ENCODE results near the gene USH1C.

Gene USH1C

DNA sequence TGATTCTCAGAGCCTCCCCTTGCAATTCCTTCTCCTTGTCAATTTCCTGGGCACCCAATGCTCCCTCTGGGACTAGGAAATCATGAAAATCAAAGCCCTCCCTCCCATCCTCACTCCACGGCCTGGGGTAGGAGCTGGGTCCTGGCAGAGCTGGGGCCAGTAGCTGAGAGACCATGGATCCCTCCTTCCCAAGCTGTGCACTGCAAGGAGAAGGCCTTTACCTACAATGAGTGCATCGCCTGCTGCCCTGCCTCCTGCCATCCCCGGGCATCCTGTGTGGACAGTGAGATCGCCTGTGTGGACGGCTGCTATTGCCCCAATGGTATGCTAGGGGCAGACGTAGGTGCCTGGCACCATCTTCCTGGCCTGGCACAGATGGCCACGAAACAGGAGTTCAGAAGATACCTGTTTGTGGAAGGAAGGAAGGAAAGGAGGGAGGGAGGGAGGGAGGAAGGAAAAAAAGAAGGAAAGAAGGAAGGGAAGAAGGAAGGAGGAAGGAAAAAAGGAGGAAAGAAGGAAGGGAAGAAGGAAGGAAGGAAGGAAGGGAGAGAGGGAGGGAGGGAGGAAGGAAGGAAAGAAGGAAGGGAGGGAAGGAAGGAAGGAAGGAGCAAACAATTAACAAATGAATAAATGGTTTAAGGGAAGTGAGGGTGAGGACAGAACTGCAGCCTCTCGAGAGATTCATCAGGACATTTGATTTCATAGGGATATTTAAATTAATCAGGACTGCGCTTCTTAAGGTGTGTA, 15.3 kb upstream of the USH1C start:
- peak overlapping the region; percentile 51 for H3K9ac ChIP-seq (ENCODE audit: low read depth, low read length, poor library complexity)
- H4K91ac ChIP-seq (ENCODE audit: low read depth, low read length, poor library complexity): no peak overlapping the region
- WGBS, 2 donors (ENCODE audit: extremely low coverage in 2 of 2, insufficient read length in 2 of 2, insufficient replicate concordance in 1 of 2): no CpG with 5 or more reads among the region's 9 CpGs
- H2BK12ac ChIP-seq (ENCODE audit: low read length): no peak overlapping the region
- peak overlapping the region; percentile 90 for H3K14ac ChIP-seq (ENCODE audit: low read length)
- no peak overlapping the region for H2BK120ac ChIP-seq (ENCODE audit: low read depth, low read length)
- H3K27ac ChIP-seq (replicated peaks; ENCODE audit: low read length): no peak overlapping the region
- no peaks in the 10 kb centered on the region for H3K4me1 ChIP-seq (ENCODE audit: control insufficient read depth in 2 of 2, insufficient read depth in 1 of 2, low read depth in 1 of 2, low read length in 2 of 2)
- no peaks in the 10 kb centered on the region for H3K79me1 ChIP-seq (ENCODE audit: low read depth, low read length)
- no peak overlapping the region for H3K4ac ChIP-seq (ENCODE audit: low read length)
- H3K4me2 ChIP-seq (ENCODE audit: insufficient read depth, low read length, poor library complexity, severe bottlenecking): no peak overlapping the region
- H2AFZ ChIP-seq (ENCODE audit: low read length): no peak overlapping the region
- no peak for DNase-seq (ENCODE audit: low spot score)
- no peak overlapping the region for H2BK5ac ChIP-seq (ENCODE audit: low read length)
- peak overlapping the region; percentile 82 for H3K23ac ChIP-seq (ENCODE audit: low read depth, low read length, poor library complexity)
- no peak overlapping the region for H2BK15ac ChIP-seq (ENCODE audit: low read length)
- H2AK5ac ChIP-seq (ENCODE audit: low read depth, low read length): no peak overlapping the region
- peaks cover 0 to 6% (median 0%) of the 10 kb centered on the region in 3 experiments for H3K27me3 ChIP-seq (ENCODE audit: control insufficient read depth in 3 of 3, insufficient read depth in 3 of 3, low read depth in 1 of 3, low read length in 3 of 3)
- no peak overlapping the region for H4K8ac ChIP-seq (ENCODE audit: low read depth, low read length)
- no peaks in the 10 kb centered on the region for H3K36me3 ChIP-seq (replicated peaks in 1 of 2; ENCODE audit: control insufficient read depth in 2 of 2, insufficient read depth in 2 of 2, low read length in 2 of 2)
- H3K4me3 ChIP-seq (ENCODE audit: low read length in 2 of 2): no peak overlapping the region
- no peaks in the 10 kb centered on the region for H3K9me3 ChIP-seq (replicated peaks in 1 of 2; ENCODE audit: control insufficient read depth in 2 of 2, insufficient read depth in 1 of 2, low read depth in 1 of 2, low read length in 2 of 2)
- H3K18ac ChIP-seq (ENCODE audit: low read length): peak overlapping the region; percentile 70

DNA sequence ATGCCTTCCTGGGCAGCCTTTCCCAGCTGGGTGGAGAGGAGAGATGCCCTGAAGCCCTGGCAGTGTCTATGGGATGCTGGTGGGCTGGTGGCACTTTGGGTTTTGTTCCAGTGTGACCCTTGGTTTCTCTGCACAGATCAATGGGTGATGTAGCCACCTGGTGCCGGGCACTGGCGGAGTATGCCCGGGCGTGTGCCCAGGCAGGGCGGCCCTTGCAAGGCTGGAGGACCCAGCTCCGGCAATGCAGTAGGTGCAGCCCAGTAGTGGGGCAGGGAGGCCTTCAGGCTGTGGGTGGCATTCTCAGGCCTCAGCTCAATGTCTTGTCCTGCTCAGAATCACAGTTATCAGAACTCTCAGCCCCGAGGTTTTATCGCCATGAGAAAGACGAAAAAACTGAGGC, 14.7 kb upstream of the USH1C start:
- WGBS, 2 donors (ENCODE audit: extremely low coverage in 2 of 2, insufficient read length in 2 of 2, insufficient replicate concordance in 1 of 2): no CpG with 5 or more reads among the region's 9 CpGs
- H3K79me1 ChIP-seq (ENCODE audit: low read depth, low read length): no peaks in the 10 kb centered on the region
- H3K4me1 ChIP-seq (ENCODE audit: control insufficient read depth in 2 of 2, insufficient read depth in 1 of 2, low read depth in 1 of 2, low read length in 2 of 2): no peaks in the 10 kb centered on the region

DNA sequence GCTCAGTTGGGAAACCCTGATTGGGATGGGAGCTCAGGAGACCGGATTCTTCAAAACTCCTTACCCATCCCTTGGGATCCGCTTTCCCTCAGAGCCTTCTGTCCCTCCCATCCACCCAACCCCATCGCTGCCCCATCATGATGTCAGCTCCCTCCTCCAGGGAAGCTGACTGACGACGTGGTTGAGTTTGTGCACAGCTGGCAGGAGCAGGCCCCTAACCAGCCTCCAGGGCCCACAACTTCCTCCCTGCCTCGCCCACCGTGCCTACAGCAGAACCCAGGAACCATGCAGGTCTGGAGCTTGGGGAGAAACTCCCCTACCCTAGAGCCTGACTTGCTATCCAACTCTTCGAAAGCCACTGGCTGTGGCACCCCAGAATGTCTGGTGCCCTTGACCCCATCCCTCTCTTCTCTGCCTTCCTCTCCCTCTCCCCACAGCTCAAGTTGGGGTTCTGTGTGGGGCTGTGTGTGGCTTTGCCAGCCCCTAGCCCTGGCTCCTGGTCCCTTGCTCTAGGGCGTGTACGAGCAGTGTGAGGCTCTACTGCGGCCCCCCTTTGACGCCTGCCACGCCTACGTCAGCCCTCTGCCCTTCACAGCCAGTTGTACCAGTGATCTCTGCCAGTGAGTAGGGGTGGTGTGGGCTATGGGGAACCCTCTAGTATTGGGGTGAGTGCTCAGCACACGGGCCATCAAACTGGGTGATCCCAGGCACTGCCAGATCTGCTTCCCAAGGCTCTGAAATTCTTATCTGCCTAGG, 14.0 kb upstream of the USH1C start:
- H3K27ac ChIP-seq (replicated peaks; ENCODE audit: low read length): no peak overlapping the region
- peak overlapping the region; percentile 2 for H2BK15ac ChIP-seq (ENCODE audit: low read length)
- H4K91ac ChIP-seq (ENCODE audit: low read depth, low read length, poor library complexity): no peak overlapping the region
- H3K27me3 ChIP-seq (ENCODE audit: control insufficient read depth in 3 of 3, insufficient read depth in 3 of 3, low read depth in 1 of 3, low read length in 3 of 3): peaks cover 0 to 6% (median 0%) of the 10 kb centered on the region in 3 experiments
- H3K4me2 ChIP-seq (ENCODE audit: insufficient read depth, low read length, poor library complexity, severe bottlenecking): no peak overlapping the region
- H2AFZ ChIP-seq (ENCODE audit: low read length): no peak overlapping the region
- H3K4me3 ChIP-seq (ENCODE audit: low read length in 2 of 2): no peak overlapping the region
- H3K4ac ChIP-seq (ENCODE audit: low read length): no peak overlapping the region
- H2BK120ac ChIP-seq (ENCODE audit: low read depth, low read length): peak overlapping the region; percentile 30
- no peak overlapping the region for H2BK5ac ChIP-seq (ENCODE audit: low read length)
- no peaks in the 10 kb centered on the region for H3K9me3 ChIP-seq (replicated peaks in 1 of 2; ENCODE audit: control insufficient read depth in 2 of 2, insufficient read depth in 1 of 2, low read depth in 1 of 2, low read length in 2 of 2)
- H4K8ac ChIP-seq (ENCODE audit: low read depth, low read length): no peak overlapping the region
- H3K79me1 ChIP-seq (ENCODE audit: low read depth, low read length): no peaks in the 10 kb centered on the region
- H3K4me1 ChIP-seq (ENCODE audit: control insufficient read depth in 2 of 2, insufficient read depth in 1 of 2, low read depth in 1 of 2, low read length in 2 of 2): no peaks in the 10 kb centered on the region
- peak overlapping the region; percentile 15 for H2AK5ac ChIP-seq (ENCODE audit: low read depth, low read length)
- no peak overlapping the region for H2BK12ac ChIP-seq (ENCODE audit: low read length)
- H3K18ac ChIP-seq (ENCODE audit: low read length): peak overlapping the region; percentile 46
- WGBS, 2 donors (ENCODE audit: extremely low coverage in 2 of 2, insufficient read length in 2 of 2, insufficient replicate concordance in 1 of 2): no CpG with 5 or more reads among the region's 15 CpGs
- DNase-seq (ENCODE audit: low spot score): no peak
- peak overlapping the region; percentile 67 for H3K14ac ChIP-seq (ENCODE audit: low read length)
- no peaks in the 10 kb centered on the region for H3K36me3 ChIP-seq (replicated peaks in 1 of 2; ENCODE audit: control insufficient read depth in 2 of 2, insufficient read depth in 2 of 2, low read length in 2 of 2)
- no peak overlapping the region for H3K9ac ChIP-seq (ENCODE audit: low read depth, low read length, poor library complexity)
- H3K23ac ChIP-seq (ENCODE audit: low read depth, low read length, poor library complexity): peak overlapping the region; percentile 52

More for the DNA sequence above, 14.7 kb upstream of the USH1C start:
- Histone ChIP-seq H2BK120ac (ENCODE audit: low read depth, low read length) (no peak overlapping the region), H3K27me3 (ENCODE audit: control insufficient read depth in 3 of 3, insufficient read depth in 3 of 3, low read depth in 1 of 3, low read length in 3 of 3) (peaks cover 0 to 6% (median 0%) of the 10 kb centered on the region in 3 experiments), H2AK5ac (ENCODE audit: low read depth, low read length) (peak overlapping the region; percentile 14), H4K91ac (ENCODE audit: low read depth, low read length, poor library complexity) (no peak overlapping the region), H2BK5ac (ENCODE audit: low read length) (no peak overlapping the region), H3K23ac (ENCODE audit: low read depth, low read length, poor library complexity) (no peak overlapping the region), H3K36me3 (replicated peaks in 1 of 2; ENCODE audit: control insufficient read depth in 2 of 2, insufficient read depth in 2 of 2, low read length in 2 of 2) (no peaks in the 10 kb centered on the region), H3K18ac (ENCODE audit: low read length) (peak overlapping the region; percentile 63), H2BK15ac (ENCODE audit: low read length) (no peak overlapping the region), H4K8ac (ENCODE audit: low read depth, low read length) (no peak overlapping the region), H3K27ac (replicated peaks; ENCODE audit: low read length) (no peak overlapping the region), H3K9ac (ENCODE audit: low read depth, low read length, poor library complexity) (no peak overlapping the region), H3K14ac (ENCODE audit: low read length) (no peak overlapping the region), H3K4me3 (ENCODE audit: low read length in 2 of 2) (no peak overlapping the region), H3K4me2 (ENCODE audit: insufficient read depth, low read length, poor library complexity, severe bottlenecking) (no peak overlapping the region), H3K4ac (ENCODE audit: low read length) (no peak overlapping the region), H2AFZ (ENCODE audit: low read length) (no peak overlapping the region), H3K9me3 (replicated peaks in 1 of 2; ENCODE audit: control insufficient read depth in 2 of 2, insufficient read depth in 1 of 2, low read depth in 1 of 2, low read length in 2 of 2) (no peaks in the 10 kb centered on the region), H2BK12ac (ENCODE audit: low read length) (no peak overlapping the region)
- DNase-seq (ENCODE audit: low spot score): no peak

DNA sequence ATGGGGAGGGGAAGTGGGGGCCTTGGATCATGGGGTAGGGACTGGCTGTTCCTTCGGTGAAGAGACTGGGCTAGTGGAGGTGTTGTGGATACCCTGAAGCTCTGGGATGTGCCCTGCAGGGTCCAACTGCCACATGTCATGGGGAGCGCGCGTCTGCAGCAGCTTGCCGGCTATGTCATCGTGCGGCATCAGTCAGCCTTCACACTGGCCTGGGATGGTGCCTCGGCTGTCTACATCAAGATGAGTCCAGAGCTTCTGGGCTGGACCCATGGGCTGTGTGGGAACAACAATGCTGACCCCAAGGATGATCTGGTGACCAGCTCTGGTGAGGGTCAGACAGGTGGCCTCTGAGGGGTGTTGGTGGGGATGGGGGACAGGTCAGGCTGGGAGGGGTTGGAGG, 12.8 kb upstream of the USH1C start:
- Histone ChIP-seq H3K4ac (ENCODE audit: low read length) (no peak overlapping the region), H2BK15ac (ENCODE audit: low read length) (no peak overlapping the region), H4K91ac (ENCODE audit: low read depth, low read length, poor library complexity) (no peak overlapping the region), H3K27me3 (ENCODE audit: control insufficient read depth in 3 of 3, insufficient read depth in 3 of 3, low read depth in 1 of 3, low read length in 3 of 3) (peaks cover 0 to 9% (median 0%) of the 10 kb centered on the region in 3 experiments), H3K79me1 (ENCODE audit: low read depth, low read length) (no peaks in the 10 kb centered on the region), H3K36me3 (replicated peaks in 1 of 2; ENCODE audit: control insufficient read depth in 2 of 2, insufficient read depth in 2 of 2, low read length in 2 of 2) (no peaks in the 10 kb centered on the region), H3K9ac (ENCODE audit: low read depth, low read length, poor library complexity) (no peak overlapping the region), H3K4me1 (ENCODE audit: control insufficient read depth in 2 of 2, insufficient read depth in 1 of 2, low read depth in 1 of 2, low read length in 2 of 2) (peaks cover 0 to under 1% of the 10 kb centered on the region in 2 donors), H3K18ac (ENCODE audit: low read length) (no peak overlapping the region), H3K9me3 (replicated peaks in 1 of 2; ENCODE audit: control insufficient read depth in 2 of 2, insufficient read depth in 1 of 2, low read depth in 1 of 2, low read length in 2 of 2) (no peaks in the 10 kb centered on the region), H2BK120ac (ENCODE audit: low read depth, low read length) (no peak overlapping the region), H3K27ac (replicated peaks; ENCODE audit: low read length) (no peak overlapping the region), H2AFZ (ENCODE audit: low read length) (no peak overlapping the region), H3K23ac (ENCODE audit: low read depth, low read length, poor library complexity) (no peak overlapping the region), H3K4me2 (ENCODE audit: insufficient read depth, low read length, poor library complexity, severe bottlenecking) (no peak overlapping the region), H2BK12ac (ENCODE audit: low read length) (no peak overlapping the region), H2BK5ac (ENCODE audit: low read length) (no peak overlapping the region), H2AK5ac (ENCODE audit: low read depth, low read length) (no peak overlapping the region), H3K14ac (ENCODE audit: low read length) (no peak overlapping the region), H4K8ac (ENCODE audit: low read depth, low read length) (no peak overlapping the region), H3K4me3 (ENCODE audit: low read length in 2 of 2) (no peak overlapping the region)
- WGBS, 2 donors (ENCODE audit: extremely low coverage in 2 of 2, insufficient read length in 2 of 2, insufficient replicate concordance in 1 of 2): no CpG with 5 or more reads among the region's 8 CpGs
- DNase-seq (ENCODE audit: low spot score): no peak

All from neuronal stem cell (in vitro differentiated cells).